CMK (cell line): Measurements from ENCODE around the gene CRADD.

Experiments
- DNase-seq: peaks from one replicate; pipeline ENCODE4 v3.0.0-alpha.2; 2010; ENCODE audit warnings: low read depth

The CRADD gene

DNA sequence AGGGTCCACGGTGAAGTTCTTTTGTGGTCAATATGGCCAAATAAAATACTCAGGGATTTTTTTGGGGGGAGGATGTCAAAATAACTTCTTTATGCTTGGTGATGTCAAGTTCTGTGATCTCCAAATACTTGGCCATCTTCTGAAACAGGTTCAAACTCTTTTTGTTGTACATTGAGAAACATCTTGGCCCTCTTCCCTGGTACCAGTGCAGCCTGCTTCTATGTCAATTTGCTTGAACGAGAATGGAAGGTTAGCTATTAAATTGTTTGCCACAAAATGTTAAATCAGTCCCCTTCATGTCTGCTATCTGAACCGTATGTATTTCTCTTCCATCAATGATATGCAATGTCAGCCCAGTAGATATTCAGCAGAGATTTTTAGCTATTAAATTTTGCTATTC, 6.1 kb upstream of the CRADD start:
- no peak for DNase-seq

GRCh38 chr12:93673084-93673483, 4.1 kb upstream of the CRADD start:
- DNase-seq = no peak

GRCh38 chr12:93674386-93674785, 2.8 kb upstream of the CRADD start:
- DNase-seq = no peak

DNA sequence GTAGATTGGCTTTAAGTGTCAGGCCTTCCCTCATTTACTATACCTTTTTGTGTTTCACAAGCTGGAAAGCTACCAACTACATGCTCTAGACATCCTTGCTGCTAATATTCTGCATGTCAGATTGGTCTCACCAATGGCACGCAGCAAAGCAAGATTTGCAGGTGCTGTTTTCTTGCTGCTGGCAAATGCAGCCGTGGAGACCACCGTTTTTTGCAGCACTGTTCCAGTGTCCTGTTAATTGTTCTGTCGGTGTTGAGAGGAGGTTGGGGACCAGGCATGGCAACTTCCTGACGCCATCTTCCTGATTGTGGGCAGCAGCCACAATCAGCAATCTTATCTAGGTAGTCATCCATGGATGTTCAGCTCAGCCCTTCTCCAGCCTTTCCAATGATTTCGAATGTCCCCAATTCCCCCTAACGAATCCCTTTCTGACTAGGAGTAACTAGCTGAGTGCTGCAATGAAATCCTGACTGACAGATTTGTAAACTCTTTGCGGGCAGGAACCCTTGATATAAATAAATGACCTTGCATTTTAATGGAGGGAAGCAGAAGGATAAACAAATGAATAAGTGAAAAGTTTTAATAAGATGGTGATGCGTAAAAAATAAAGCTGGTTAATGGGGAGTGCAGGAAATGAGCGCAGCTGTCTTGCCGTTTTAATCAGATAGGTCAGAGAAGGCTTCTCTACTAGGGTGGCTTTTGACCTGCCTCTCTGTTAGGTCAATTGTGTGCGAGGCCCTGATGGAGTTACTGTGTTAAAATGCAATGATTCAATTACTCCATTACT, 574 bp upstream of the CRADD start:
- DNase-seq = no peak

DNA sequence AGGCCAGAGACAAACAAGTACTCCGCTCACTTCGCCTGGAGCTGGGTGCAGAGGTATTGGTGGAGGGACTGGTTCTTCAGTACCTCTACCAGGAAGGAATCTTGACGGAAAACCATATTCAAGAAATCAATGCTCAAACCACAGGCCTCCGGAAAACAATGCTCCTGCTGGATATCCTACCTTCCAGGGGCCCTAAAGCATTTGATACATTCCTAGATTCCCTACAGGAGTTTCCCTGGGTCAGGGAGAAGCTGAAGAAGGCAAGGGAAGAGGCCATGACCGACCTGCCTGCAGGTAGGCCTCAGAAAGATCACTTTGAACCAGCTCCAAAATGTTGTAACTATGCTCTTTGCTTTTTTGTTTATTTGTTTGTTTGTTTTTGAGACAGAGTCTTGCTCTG, 1.6 kb downstream of the CRADD start:
- no peak for DNase-seq

GRCh38 chr12:93679308-93679925, 2.2 kb downstream of the CRADD start:
- DNase-seq = no peak

DNA sequence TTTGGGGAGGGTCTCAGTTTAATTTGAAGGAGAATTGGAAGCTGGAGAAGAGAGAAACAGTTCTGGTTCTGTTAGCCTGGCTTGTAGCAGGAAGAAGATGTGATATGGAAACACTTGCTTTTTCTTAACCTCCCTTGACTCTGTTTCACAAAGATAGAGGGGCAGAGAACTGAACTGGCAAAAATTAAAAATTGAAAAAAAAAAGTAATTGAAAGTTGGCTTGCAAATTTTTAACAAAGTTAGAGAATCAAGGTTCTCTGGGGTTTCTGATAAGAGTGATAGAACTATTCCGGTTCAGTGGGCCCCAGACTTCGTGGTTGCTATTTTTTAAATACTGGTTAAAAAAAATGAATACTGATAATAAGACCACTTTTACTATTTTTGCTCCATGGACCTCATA, 2.8 kb downstream of the CRADD start:
- DNase-seq = no peak

GRCh38 chr12:93682846-93683261, 5.7 kb downstream of the CRADD start:
- DNase-seq = no peak

GRCh38 chr12:93683410-93683809, 6.2 kb downstream of the CRADD start:
- no peak for DNase-seq

DNA sequence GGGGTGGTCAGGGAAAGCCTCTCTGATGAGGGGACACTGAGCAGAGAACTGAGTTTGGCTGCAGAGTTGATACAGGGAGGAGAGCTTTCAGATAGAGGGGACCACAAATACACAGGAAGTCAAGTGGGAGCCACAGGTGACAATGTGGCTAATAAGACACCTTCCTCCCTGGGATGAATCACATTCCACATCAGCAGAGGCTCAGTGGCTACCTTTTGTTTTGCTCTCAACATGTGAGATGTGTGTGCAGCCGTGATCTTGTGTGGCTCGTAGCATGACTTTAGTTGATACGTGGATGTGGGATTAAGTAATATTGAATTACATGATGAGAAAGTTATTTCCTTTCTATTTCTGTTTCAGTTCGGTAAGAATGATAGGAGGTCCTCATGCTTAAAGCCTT, 7.5 kb downstream of the CRADD start:
- no peak for DNase-seq

GRCh38 chr12:93686572-93687356, 9.6 kb downstream of the CRADD start:
- DNase-seq = no peak

GRCh38 chr12:93689076-93689834, 12.1 kb downstream of the CRADD start:
- DNase-seq = no peak

DNA sequence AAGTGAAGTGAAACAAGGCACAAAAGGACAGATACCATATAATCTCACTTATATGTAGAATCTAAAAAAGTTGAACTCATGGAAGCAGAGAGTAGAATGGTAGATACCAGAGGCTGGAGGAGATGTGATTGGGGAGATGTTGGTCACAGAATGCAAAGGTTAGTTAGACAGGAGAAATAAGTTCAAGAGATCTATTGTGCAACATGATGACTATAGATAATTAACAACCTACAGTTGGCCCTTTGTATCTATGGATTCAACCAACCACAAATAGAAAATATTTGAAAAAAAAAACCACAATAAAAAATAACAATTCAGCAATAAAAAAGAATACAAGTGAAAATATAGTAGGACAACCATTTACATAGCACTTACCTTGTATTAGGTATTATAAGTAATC, 19.3 kb downstream of the CRADD start:
- DNase-seq = no peak

DNA sequence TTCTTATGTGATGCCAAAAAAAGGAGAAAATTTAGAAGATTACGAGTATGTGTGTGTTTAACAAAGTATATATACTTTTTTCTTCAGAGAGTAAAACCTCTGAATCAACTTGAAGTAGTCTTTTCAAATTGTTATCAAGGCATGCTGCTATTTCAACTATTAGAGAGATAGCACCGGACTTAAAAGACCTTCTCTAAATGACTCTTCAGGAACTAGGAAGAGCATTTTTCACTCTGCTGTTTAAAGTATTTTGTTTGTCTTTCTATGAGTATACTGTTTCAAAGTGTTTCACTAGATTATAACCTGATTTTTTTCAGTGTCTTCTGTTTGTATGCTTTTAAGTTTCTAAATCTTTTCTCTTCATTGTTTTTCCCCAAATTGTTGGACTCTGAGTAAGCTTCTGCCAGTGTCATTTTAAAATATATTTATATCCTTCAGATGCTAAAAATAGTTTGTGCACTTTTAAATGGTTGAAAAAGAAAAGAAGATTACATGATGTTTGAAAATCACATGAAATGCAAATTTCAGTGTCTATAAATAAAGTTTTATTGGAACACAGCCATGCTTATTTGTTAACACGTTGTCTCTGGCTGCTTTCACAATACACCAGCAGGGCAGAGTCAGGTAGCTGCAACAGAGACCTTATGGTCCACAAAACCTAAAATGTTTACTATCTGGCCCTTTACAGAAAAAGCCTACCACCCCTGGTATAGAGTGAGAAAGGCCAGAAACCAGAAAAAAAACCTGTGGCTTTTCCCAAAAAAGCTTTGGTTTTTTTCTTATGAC, 21.3 kb downstream of the CRADD start:
- no peak for DNase-seq

GRCh38 chr12:93699271-93700145, 22.3 kb downstream of the CRADD start:
- no peak for DNase-seq

- no peak for DNase-seq
Measured at GRCh38 chr12:93702707-93703315, 25.6 kb downstream of the CRADD start.

GRCh38 chr12:93704122-93704521, 26.9 kb downstream of the CRADD start:
- no peak for DNase-seq

DNA sequence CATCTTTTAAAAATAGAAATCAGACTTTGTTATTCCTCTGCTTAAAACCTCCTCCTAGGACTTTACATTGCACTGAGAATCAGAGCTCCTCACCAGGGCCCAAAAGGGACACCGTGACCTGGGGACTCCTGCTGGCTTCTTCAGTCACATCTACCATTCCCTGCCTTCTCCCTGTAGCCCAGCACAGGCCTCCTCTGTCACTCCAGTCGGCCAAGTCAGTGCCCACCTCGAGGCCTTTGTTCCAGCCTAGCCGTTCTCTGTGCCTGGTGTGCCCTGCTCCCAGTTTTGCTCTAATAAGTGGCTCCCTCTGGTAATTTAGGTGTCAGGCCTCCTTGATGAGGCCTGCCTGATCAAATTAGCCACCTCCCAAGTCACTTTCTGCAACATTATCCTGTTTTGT, 27.4 kb downstream of the CRADD start:
- no peak for DNase-seq

DNA sequence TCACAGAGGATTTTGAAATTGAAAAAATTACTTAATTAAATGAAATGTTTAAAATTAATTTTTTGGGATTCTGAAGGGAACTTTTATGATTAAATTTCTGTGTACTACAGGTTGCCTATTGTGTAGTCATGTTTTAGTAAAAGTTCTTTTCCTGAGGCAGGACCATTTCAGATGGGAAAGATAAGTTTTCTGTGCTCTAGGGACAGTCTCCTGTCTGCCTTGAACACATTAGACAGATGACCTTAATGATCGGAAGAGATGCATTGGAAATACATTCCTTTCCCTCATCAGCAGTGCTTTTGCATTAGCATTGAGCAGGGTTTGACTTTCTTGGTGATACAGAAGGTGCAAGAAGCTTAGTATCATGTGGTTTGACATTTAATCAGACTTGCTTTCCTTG, 28.1 kb downstream of the CRADD start:
- no peak for DNase-seq

- DNase-seq = no peak
Measured at GRCh38 chr12:93706387-93706786, 29.2 kb downstream of the CRADD start.
